HFF-Myc (cell line): ENCODE measurements around the gene SRGN.
"Not testable (repeated sequence)": the region's sequence is repeated elsewhere in the genome, so short reads cannot be mapped to it uniquely, and the experiment has no call there.

Source experiments
- DNase-seq: peaks from one replicate; pipeline ENCODE4 v3.0.0-alpha.2; 2011; ENCODE audit warnings: low read depth; ENCODE audit errors: extremely low read depth
- H3K4me3 ChIP-seq: replicated peaks from 2 replicates; pipeline ENCODE4 v1.5.1; 2011; ENCODE audit warnings: low read depth, mild to moderate bottlenecking, control low read depth, low read length
- TF ChIP-seq, protein P1 (sequence below): IDR thresholded peaks from 2 replicates; pipeline ENCODE4 v1.5.1; 2012; ENCODE audit warnings: mild to moderate bottlenecking, low read depth, low read length, control low read depth; ENCODE audit errors: missing control alignments

The SRGN gene, protein sequence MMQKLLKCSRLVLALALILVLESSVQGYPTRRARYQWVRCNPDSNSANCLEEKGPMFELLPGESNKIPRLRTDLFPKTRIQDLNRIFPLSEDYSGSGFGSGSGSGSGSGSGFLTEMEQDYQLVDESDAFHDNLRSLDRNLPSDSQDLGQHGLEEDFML

DNA sequence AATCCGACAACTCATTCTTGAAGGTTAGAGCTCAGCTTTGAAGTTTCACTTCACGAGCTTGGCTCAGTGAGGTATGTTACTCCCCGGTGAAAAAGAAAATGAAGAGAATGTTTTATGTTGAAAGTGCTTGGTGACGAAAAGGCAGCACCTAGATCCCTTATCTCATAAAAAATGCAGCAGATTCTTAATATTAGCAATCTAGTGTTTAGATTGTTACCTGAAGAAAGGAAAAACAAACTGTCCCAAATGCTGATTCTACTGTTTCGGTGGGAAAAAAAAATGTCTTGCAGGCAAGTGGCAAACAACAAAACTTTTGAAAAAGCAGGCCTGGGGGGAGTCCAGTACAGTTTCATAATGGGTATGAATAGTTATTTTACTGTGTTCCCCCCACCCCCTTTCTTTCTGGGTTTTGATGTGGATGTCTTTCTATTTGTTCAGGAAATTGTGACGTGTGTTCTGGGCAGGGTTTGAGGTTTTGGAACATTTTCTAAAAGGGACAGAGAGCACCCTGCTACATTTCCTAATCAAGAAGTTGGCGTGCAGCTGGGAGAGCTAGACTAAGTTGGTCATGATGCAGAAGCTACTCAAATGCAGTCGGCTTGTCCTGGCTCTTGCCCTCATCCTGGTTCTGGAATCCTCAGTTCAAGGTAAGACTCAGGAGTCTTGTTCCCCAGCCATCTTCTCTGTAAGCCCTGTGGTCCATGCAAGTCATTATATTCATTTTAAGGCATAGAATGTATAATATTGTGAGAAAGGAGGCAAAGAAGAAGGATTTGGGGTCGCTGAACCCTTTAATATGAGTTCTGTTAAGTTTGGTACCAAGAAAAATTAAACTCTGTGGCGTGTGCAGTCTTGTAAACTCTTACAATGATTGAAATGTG is at the start of gene SRGN:
Gene SRGN (plus strand): TSS at position 514 of the 881 bp plus-strand sequence. CDS start 55 bp downstream, at position 569.
- TF ChIP-seq, protein P1, sequence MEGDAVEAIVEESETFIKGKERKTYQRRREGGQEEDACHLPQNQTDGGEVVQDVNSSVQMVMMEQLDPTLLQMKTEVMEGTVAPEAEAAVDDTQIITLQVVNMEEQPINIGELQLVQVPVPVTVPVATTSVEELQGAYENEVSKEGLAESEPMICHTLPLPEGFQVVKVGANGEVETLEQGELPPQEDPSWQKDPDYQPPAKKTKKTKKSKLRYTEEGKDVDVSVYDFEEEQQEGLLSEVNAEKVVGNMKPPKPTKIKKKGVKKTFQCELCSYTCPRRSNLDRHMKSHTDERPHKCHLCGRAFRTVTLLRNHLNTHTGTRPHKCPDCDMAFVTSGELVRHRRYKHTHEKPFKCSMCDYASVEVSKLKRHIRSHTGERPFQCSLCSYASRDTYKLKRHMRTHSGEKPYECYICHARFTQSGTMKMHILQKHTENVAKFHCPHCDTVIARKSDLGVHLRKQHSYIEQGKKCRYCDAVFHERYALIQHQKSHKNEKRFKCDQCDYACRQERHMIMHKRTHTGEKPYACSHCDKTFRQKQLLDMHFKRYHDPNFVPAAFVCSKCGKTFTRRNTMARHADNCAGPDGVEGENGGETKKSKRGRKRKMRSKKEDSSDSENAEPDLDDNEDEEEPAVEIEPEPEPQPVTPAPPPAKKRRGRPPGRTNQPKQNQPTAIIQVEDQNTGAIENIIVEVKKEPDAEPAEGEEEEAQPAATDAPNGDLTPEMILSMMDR, result no peak
- DNase-seq, result no peak

DNA sequence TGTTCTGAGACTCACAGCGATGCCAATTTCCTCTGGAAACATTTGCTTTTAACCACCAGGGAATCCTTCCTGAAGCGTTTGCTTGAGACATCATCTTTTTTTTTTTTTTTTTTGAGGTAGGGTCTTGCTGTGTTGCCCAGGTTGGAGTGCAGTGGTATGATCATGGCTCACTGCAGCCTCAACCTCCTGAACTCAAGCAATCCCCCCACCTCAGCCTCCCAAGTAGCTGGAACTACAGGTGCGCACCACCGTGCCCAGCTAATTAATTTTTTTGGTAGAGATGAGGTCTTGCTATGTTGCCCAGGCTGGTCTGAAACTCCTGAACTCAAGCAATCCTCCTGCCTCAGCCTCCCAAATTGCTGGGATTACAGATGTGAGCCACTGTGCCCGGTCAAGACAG is 47.0 kb upstream of the SRGN start:
- DNase-seq, H3K4me3 ChIP-seq: not testable (repeated sequence)

More for the DNA sequence above, at the start of gene SRGN:
- H3K4me3 ChIP-seq, result no peak within 1 kb of the TSS

DNA sequence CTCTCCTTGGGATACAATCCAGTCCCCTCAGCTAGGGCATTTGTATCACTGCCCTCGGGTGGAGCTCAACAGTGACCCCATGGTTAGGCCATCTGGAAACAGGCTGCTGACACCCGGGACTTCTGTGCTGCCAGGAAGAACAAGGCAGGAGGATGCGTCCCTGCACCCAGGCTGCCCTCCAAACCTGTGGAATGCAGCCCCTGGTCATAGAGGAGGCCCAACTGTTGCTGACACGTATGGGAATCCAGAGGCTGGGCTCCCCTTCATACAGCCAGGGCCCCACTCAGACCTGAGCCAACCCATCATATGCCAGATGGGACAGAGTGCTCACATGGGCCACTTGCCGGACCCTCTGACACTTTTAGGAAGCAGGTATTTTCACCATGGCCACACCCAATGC is 45.5 kb upstream of the SRGN start:
- DNase-seq, result no peak
- TF ChIP-seq, protein P1, result no peak
- H3K4me3 ChIP-seq, result no peak overlapping the region

DNA sequence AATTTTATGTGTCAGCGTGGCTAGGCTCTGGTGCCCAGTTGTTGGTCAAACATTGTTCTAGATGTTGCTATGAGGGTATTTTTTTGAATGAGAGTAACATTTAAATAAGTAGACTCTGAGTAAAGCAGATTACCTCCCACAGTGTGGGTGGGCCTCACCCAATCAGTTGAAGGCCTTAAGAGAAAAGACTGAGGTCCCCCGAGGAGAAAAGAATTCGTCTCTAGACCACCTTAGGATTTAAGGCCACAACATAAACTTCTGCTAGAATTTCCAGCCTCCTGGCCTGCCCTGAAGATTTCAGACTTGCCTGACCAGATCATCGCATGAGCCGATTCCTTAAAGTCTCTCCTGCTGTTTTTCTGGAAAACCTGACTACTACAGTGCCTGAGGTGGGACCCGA is 45.1 kb upstream of the SRGN start:
- TF ChIP-seq, protein P1, result no peak
- no peak for DNase-seq
- H3K4me3 ChIP-seq, result no peak overlapping the region

DNA sequence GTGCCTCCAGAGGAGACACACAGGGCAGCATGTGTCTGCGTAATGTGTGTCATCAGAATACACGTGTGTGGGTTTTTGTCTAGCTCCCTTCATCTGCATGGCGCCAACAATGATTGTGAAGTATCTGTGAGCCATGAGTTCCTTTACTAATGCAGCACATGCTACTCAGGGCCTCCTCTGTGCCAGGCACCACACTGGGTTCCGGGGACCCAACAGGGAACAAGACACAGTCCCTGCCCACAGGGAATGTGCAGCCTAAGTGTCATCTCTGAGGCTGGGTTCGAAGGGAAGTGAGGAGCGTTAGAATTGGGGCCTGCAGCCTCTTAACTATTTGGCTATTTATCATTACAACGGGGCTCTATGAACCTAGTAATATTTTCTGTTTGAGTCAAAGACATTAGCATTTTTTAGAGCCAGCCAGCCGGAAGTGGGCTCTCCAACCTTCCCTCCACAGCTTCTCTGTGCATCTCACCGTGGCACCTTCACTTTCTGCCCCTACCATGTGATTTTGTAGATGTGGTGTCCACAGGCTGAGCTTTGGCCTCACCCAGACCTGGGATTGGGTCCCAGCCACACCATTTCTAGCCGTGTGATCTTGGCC is 43.9 kb upstream of the SRGN start:
- no peak for DNase-seq
- TF ChIP-seq, protein P1, result no peak
- no peak overlapping the region for H3K4me3 ChIP-seq

DNA sequence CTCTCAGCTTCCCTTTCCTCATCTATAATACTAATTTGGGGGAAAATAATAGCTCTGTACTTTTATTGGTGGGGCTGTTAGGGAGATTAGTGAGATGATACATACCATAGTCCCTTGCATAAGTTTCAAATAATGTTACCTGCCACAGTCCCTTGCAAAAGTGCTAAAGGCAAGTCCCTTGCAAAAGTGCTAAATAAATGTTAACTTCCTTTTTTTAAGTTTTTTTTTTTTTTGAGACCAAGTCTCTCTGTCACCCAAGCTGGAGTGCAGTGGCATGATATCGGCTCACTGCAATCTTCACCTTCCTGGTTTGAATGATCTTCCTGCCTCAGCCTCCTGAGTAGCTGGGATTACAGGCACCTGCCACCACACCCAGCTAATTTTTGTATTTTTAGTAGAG is 43.4 kb upstream of the SRGN start:
- TF ChIP-seq, protein P1, result no peak
- no peak overlapping the region for H3K4me3 ChIP-seq
- no peak for DNase-seq
